ENCODE data around the gene RAP1GAP.
A peak's percentile ranks its signal among the peaks of the same experiment; 100 is the strongest.

The RAP1GAP gene

DNA sequence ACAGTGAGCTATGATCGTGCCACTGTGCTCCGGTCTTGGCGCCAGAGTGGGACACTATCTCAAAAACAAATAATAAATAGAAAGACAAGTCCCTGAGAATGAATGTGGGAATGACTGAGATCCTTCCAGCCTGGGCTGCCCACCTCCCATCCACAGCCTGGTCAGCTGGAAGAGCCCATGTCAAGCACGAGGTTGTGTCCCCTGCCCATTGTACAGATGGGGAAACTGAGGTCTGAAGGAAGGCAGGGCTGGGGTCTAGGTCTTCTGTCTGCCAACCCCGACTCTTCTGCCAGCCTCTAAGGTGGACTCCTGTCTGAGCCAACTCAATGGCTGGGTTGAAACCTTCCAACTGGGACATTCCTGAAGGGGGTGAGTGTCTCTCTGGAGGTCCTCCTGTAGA is 79.5 kb downstream of the RAP1GAP start:
- no peak for DNase-seq

DNA sequence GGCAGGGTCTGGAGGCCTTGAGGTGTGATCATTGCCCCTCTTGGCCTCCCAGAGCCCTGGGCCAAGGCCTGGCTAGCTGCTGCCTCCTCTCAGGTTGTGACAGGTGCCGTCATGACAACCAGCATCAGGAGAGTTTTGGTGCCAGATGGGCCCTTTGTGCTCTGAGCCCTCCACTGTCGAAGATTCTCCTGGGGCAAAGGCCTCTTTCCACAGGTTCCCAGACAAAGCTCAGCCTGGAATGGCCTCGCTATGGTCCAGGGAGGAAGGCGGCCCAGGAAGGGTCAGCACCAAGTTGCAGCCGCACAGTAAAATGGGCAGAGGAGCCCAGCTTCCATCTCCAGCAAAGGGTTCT is 81.6 kb downstream of the RAP1GAP start:
- no peak for DNase-seq

DNA sequence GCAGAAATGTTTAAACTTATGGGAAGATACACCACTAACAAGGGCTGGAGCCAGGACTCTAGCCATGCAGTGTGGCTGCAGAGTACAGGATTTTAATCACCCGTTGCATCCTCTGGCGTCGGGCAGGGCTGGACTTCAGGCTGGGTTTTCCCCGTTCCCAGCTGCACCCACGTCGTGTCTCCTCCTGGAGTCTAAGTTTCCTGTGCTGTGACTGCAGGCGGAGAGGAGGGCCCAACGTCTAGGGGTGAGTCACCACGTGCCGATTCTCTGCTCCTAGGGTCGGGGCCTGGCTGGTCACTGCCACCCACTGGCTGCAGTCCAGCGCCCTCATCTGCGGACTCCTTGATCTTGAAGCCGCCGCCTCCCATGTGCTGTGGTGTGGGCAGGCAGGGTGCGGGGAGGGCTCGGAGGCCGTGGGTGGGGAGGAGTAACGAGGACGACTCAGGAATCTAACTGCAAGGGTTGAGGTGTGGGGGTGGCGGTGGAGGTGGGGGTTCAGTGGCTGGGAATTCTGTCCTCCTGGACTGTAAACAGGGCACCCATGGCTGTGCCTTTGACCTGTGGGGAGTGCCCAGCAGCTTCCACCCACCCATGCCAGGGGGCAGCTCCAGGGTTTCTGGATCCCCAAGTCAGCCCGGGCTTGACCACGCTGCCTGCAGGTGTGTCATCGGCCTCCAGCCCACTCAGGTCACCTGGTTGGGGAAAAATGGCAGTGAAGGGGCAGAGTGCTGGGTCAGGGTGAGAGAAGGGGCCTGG is 82.1 kb downstream of the RAP1GAP start:
- no peak for DNase-seq

DNA sequence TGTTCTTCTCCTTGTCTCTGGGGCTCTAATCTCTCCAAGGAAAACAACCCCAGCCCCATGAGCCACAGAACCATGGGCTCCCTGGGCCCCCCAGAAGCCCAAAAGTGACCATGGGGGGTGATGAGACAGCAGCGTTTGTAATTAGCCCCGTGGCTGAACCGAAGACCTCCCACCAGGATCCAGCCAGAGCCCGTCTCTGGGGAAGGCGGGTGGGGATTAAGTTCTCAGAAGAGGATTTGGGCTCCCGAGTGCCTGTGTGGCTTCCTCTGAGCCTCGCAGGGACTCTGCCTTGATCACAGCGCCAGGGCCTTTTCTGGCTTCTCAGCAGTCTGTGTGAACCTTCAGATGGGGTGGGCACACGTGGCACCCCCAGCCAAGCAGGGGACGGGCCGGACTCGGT is 82.9 kb downstream of the RAP1GAP start:
- no peak for DNase-seq

DNA sequence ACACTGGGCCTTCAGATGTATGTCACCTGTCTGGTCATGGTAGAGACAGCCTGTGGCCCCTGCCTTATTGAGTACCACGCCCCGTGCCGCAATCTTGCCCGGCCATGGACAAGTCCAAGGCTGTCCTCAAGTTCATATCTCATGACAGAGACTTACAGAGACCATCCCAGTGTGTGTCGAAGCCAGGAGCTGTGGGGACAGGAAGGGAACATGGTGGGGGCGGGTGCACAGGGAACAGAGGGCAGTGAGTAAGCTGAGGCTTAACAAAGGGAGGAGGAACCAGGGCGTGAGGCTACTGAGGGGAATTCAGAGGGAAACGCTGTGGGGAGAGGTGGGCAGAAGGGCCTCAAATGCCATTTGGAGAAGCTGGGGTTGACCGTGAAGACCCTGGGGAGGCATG is 84.1 kb downstream of the RAP1GAP start:
- DNase-seq, result no peak

DNA sequence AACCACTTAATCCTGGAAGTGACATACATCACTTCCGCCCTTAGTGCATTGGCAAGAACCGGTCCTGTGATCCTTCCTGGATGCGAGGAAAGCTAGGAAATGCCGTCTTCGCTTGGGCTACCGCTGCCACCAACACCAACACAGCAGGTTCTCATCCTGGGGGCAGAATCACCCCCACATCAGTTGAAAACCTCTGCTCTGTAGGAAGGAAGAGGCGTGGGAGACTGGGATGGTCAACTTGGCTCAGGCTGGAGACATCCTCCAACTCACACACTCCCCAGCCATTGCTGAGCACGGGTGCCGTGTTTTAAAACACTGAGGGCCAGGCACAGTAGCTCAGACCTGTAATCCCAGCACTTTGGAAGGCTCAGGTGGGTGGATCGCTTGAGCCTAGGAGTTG is 85.1 kb downstream of the RAP1GAP start:
- no peak for DNase-seq

DNA sequence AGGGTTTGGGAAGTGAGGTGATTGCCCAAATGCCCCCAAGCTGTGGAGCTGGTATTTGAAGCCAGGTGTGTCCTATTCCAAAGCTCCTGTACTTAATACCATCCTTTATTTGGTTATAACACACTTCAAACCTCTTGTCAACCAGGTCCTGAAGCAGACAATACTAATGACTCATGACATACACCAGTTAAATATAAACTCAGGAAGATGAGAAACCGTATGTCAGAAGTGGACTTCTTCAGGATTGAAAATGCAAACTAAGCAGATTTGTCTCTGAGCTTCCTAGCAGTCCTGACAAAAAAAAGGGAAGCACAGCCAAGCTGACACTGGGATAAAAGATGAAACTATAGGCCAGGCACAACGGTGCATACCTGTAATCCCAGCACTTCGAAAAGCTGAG is 89.4 kb downstream of the RAP1GAP start:
- DNase-seq, result peak; percentile 58

DNA sequence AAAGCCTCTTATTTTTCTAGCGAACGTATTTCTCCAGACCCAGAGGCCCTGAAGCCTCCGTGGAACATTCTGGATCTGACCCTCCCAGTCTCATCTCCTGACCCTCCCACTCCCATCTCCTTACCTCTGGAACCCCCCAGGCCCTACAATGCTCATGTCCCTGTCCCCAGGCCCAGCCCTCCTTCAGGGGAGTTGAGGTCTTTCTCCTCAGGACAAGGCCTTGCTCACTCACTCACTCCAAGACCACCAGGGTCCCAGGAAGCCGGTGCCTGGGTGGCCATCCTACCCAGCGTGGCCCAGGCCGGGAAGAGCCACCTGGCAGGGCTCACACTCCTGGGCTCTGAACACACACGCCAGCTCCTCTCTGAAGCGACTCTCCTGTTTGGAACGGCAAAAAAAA is 91.2 kb downstream of the RAP1GAP start:
- no peak for DNase-seq

DNA sequence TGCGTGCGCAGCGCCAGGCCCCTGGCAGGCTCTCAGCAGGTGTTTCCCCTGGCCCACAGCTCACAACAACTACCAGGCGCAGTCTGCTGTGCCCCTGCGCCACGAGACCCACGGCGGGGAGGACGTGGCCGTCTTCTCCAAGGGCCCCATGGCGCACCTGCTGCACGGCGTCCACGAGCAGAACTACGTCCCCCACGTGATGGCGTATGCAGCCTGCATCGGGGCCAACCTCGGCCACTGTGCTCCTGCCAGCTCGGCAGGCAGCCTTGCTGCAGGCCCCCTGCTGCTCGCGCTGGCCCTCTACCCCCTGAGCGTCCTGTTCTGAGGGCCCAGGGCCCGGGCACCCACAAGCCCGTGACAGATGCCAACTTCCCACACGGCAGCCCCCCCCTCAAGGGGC is 91.8 kb downstream of the RAP1GAP start:
- no peak for DNase-seq

DNA sequence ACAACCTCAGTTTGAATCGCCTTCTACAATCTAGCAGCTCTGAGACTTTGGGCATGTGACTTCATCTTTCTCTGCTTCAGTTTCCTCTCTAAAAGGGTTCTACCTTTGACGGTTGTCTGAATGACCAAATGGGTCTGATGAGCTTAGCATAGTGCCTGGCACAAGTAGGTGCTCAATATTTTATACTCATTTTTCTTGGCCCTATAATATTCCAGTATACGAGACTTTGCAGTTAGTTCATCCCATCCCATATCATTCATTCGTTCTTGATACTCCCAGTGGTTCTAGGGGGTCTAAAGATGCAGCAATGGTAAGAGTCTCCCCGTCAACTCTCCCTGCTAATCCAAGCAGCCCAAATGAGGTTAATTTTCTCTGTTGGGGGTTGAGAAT is 92.4 kb downstream of the RAP1GAP start:
- DNase-seq, result no peak

DNA sequence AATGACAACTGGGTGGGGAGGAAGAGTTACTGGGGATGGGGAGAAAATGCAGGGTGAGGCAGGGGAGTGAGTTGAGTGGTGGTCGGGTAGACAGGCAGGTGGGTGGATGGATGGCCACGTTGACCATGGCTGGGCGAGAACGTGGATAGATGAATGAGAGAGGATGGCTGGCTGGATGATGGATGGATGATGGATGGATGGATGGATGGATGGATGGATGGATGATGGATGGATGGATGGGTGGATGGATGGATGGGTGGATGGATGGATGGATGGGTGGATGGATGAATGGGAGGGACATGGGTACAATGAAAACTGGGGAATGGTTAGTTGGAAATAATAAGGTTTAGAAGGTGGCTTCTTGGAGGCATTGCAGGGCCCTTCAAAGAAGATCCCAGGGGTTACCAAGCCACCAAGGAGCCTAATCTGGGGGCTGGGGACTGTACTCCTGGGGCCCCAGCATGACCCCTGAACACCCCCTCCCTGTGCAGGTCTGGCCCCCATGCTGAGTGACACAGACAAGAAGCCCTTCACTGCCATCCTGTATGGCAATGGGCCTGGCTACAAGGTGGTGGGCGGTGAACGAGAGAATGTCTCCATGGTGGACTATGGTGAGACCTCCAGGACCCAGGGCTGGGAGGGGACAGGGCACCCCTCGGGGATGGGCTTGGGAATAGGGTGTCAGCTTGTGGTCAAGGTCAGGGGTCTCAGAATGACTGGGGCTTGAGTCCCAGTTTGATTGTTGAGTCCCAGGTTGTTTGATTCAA is 92.9 kb downstream of the RAP1GAP start:
- no peak for DNase-seq

DNA sequence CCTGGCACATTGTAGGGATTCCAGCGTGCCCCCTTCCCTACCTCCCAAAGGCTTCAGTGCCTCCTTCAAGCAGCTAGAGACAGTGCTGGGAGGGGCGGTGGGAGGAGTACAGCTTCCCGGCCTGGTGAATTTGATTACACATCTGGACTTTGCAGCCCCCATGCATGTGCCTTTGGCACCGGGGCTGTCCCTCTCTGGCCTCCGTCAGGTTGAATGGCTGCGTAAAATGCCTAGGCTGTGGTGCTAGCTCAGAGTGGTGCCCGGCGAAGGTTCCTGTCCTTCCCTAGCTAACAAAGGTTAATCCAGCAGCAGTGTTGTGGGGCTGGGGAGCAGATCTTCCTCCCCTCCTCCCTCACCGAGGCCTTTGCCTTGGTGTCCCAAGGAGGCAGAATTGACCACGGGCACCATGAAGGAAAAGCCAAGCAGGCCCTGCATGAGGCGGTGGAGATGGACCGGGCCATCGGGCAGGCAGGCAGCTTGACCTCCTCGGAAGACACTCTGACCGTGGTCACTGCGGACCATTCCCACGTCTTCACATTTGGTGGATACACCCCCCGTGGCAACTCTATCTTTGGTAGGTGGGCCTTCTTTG is 93.7 kb downstream of the RAP1GAP start:
- no peak for DNase-seq

DNA sequence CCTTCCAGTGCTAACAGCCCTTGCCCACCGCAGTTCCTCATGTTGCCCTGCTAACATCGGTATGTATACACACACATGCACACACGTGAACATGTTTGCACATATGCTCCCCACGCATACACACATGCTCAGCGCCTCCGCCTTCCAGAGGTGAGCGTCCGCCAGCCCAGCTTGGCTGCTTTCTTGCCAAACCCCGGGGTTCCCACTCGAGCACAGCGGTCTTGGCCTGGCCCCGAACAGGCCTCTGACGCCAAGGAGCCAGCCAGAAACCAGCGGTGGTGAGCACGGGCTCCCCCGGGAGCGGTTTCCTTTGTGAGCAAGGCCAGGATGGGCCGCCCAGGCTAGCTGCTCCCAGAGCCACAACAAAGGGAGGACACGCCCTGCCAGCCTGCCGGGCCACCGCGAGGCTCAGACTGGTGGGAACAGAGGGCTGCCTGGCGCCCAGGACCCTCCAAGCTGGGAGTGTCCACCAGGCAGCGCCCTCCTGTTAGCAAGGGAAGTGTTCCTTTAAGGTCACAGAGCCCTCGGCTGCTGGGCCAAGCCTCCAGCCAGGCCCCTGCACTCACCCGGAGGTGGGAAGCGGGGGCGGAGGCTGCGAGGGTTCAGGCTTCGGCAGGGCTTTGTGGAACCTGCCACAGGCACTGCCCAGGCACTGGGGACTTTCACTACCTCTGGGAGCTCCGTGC is 94.5 kb downstream of the RAP1GAP start:
- DNase-seq, result peak; percentile 94

DNA sequence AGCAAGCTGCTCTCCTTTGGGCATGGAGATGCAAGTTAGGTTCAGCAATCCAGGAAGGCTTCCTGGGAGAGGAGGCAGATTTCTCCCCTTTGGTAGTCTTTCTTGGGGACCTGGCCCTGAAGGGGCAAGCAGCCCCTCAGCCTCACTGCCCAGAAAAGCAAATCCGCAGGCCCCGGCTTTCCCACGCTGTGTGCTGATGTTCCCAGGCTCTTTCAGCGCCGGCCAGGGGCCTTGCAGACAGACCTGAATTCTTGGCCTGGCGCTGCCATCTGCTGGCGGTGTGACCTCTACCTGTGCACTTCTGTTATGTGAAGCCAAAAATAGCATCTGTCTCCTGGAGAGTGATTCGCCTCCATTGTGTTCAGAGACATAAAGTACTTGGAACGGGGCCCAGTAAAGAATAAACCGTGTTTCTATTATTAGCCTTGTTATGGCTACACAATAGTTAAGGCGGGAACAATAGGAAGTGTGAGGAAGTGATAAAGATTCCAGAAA is 95.1 kb downstream of the RAP1GAP start:
- peak; percentile 97 for DNase-seq

DNA sequence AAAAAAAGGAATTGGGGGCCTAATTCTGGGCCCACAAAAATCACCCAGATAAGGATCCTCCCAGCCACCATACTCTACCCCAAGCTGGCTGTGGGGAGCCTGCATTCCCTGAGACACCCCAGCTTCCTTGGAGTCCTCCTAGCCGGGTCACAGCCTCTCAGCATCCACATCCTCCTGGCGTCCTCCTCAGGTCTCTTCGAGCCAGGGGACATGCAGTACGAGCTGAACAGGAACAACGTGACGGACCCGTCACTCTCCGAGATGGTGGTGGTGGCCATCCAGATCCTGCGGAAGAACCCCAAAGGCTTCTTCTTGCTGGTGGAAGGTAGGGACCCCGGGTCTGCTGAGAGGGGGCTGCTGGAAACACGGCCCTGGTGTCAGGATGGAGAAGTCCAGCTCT is 95.7 kb downstream of the RAP1GAP start:
- DNase-seq, result no peak

DNA sequence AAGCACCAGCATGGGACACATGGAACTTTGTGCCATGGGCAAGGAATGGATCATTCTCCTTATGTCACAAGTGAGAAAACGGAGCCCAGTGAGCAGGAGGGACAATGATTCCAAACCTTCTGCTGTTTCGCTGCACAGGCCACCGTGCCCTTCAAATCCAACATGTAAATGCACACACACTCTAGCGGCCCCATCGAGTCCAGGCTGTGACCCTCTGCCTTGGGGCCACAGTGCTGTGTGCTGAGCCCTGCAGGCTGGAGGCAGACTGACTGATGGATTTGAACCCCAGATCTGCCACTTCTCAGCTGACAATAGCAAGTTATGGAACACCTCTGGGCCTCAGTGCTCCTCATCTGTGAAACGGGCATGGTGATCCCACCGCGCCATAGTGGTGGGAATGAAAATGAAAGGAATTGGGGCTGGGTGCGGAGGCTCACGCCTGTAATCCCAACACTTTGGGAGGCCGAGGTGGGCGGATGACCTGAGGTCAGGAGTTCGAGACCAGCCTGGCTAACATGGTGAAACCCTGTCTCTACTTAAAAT is 96.4 kb downstream of the RAP1GAP start:
- no peak for DNase-seq

DNA sequence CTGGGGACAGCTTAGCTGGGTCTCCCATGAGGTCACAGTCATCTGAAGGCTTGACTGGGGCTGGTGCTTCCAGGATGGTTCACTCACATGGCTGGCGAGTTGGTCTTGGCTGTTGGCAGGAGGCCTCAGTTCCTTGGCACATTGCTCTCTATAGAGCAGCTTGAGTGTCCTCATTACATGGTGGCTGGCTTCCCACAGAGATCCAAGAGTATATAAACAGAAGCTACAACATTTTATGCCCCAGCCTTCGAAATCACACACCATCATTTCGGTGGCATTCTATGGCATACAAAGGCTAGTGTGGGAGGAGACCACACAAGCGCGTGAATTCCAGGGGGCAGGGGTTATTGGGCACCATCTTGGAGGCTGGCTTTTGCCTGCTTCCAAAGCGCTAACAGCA is 96.9 kb downstream of the RAP1GAP start:
- DNase-seq, result peak; percentile 16

DNA sequence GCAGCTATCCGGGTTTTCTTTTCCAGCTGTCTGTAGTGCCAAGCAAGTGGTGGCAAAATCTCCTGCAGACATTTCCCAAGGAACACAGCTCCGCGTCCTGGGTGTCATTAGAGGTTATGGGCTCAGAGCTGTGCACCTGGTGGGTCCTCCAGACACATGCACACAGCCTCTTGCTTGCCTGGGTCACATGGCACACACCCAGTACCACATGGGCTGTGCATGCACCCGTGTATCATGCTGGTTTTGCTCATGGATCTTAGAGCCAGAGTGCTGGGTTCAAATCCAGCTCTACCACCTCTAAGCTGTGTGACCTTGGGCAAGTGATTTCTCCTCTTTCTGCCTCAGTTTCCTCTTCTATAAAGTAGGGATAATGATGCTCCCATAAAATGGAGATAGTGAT is 98.3 kb downstream of the RAP1GAP start:
- DNase-seq, result no peak

DNA sequence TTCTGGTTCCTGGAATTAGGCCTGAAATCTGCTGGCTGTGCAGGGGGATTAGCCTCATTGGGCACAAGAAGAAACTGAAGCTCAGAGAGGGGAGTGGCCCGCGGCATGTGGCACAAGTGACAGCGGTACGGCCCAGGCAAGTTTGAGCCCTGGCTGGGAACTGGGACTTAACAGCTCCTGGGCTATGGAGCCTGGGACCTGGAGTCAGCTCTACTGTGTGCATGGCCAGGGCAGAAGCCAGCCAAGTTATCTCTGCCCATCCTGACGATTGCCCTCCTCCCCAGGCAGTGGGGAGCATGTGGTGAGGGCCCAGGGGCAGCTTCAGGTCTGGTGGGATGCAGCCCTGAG is 98.7 kb downstream of the RAP1GAP start:
- DNase-seq, result no peak

DNA sequence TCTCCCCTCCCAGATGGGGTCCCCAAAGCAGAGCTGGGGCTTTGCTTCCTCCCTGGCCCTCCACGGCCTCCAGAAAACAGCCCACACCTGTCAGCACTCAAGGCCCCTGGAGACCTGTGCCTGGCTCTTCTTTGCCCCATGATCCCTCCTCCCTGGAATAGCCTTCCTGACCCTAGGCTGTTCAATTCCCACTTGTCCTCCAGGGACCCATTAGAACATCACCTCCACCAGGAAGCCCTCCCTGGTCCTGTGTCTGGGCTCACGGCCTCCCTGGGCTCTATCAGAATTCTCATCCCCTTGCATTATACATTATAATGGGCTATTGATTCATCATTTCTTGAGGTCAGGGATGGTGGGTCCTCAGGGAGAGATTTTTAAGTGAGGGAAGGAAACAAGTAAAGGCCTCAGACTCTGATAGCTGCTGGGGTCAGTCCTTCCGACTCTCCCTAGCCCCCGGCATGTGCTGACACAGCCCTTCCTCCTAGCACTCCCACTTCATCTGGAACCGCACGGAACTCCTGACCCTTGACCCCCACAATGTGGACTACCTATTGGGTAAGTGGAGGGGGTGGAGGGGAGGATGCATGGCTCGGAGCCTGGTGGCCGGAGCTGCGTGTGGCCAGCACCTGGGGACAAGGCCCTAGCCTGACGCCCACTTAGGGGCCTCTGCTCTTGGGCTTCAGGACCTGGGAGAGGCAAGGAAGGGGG is 99.2 kb downstream of the RAP1GAP start:
- no peak for DNase-seq

DNA sequence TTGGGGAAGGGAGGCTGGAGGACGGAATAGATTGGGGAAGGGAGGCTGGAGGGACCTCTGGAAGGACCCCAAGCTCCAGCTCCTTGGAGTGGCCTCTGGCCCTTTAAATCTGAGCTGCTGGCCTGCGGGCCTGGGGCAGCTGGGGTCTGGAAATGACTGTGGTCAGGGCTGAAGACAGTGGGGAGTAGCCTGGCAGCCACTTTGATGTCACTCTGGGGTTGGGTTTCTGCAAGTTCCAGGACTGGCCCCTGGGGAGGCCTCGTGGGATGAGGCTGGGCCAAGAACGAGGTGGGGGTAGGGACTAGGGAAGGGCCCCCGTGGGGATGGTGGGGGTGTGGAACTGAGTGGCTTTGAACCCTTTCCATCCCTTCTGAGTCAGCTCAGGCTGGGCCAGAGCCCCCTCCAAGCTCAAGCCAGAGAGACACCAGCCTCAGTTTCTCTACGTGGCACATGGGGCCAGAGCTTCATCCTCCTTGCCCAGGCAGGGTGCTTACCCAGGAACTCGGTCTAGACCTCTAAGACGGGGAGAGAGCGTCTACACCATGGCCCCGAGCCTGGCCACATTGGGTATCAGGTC is 100.3 kb downstream of the RAP1GAP start:
- DNase-seq, result no peak

DNA sequence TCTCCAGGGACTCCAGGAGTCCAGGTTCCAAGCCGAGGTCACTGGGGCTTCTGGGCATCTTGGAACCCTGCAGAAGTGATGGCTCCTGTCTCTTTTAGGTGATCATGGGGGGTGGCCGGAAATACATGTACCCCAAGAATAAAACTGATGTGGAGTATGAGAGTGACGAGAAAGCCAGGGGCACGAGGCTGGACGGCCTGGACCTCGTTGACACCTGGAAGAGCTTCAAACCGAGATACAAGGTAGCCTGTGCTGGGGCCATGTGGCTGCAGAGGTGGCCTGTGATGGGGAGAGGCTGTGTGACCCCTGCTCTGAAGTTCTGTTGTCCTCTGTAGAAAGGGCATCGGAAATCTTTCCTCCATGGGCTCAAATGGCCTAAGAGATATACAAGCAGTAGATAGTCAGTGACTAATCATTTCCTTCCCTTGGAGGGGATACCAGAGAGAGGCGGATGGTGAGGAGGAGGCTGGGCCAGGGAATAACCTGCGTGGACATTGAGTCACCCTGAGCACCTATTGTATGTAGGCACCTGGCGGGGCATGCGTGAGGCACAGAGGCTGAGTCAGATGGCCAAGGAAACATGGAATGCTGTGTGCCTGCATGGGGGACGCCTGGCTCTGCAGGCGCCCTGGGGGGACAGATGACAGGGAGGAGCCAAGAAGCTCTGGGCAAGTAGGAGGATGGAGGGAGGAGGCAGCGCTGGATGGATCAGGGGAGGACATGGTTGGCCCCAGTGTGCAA is 101.0 kb downstream of the RAP1GAP start:
- DNase-seq, result no peak
